HG02840 (cell line): Measurements from ENCODE around the gene TFR2.

Experiments used
- ATAC-seq: cut with Tn5 transposase; IDR thresholded peaks from one replicate; pipeline ENCODE4 v1.9.1; 2021; ENCODE audit warnings: mild to moderate bottlenecking, moderate library complexity, moderate number of reproducible peaks; ENCODE audit not compliant: unreplicated experiment, low FRiP score

Gene TFR2

GRCh38 chr7:100614308-100614861 lies 27.0 kb downstream of the TFR2 start:
- no peak for ATAC-seq

GRCh38 chr7:100613412-100614175 lies 27.8 kb downstream of the TFR2 start:
- ATAC-seq, result no peak

- no peak for ATAC-seq
Observed at GRCh38 chr7:100612730-100613390, 28.5 kb downstream of the TFR2 start.

GRCh38 chr7:100611983-100612729 lies 29.2 kb downstream of the TFR2 start, which contains the start of gene MOSPD3:
Gene MOSPD3, plus strand, starts transcription at chr7:100612540. Its CDS starts 252 bp downstream, at chr7:100612792.
- peak; percentile 90 for ATAC-seq

GRCh38 chr7:100609958-100610357 lies 31.4 kb downstream of the TFR2 start:
- ATAC-seq, result no peak

- ATAC-seq, result no peak
Observed at GRCh38 chr7:100607111-100607510, 34.2 kb downstream of the TFR2 start.

- no peak for ATAC-seq
Observed at GRCh38 chr7:100606313-100606712, 35.0 kb downstream of the TFR2 start.

- ATAC-seq, result no peak
Observed at GRCh38 chr7:100604976-100605911, 36.1 kb downstream of the TFR2 start.

- ATAC-seq, result no peak
Observed at GRCh38 chr7:100604028-100604975, 37.0 kb downstream of the TFR2 start.

GRCh38 chr7:100603726-100604027 lies 37.7 kb downstream of the TFR2 start:
- ATAC-seq, result no peak

- ATAC-seq, result no peak
Observed at GRCh38 chr7:100602889-100603725, 38.2 kb downstream of the TFR2 start.

- no peak for ATAC-seq
Observed at GRCh38 chr7:100600730-100601038, 40.7 kb downstream of the TFR2 start.

GRCh38 chr7:100599911-100600729 lies 41.2 kb downstream of the TFR2 start:
- ATAC-seq, result no peak

- no peak for ATAC-seq
Observed at GRCh38 chr7:100598425-100598824, 42.9 kb downstream of the TFR2 start.

GRCh38 chr7:100595188-100595587 lies 46.2 kb downstream of the TFR2 start:
- ATAC-seq, result no peak

GRCh38 chr7:100591596-100591995 lies 49.8 kb downstream of the TFR2 start:
- no peak for ATAC-seq

- ATAC-seq, result no peak
Observed at GRCh38 chr7:100590077-100590737, 51.1 kb downstream of the TFR2 start.
